ENCODE measurements around the gene B3GALT6.

- TF ChIP-seq, protein P1, sequence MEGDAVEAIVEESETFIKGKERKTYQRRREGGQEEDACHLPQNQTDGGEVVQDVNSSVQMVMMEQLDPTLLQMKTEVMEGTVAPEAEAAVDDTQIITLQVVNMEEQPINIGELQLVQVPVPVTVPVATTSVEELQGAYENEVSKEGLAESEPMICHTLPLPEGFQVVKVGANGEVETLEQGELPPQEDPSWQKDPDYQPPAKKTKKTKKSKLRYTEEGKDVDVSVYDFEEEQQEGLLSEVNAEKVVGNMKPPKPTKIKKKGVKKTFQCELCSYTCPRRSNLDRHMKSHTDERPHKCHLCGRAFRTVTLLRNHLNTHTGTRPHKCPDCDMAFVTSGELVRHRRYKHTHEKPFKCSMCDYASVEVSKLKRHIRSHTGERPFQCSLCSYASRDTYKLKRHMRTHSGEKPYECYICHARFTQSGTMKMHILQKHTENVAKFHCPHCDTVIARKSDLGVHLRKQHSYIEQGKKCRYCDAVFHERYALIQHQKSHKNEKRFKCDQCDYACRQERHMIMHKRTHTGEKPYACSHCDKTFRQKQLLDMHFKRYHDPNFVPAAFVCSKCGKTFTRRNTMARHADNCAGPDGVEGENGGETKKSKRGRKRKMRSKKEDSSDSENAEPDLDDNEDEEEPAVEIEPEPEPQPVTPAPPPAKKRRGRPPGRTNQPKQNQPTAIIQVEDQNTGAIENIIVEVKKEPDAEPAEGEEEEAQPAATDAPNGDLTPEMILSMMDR (IDR thresholded peaks at IDR 0.05; ENCODE audit: low read depth, low read length) = no peak
- TF ChIP-seq POLR2A (IDR thresholded peaks at IDR 0.05; ENCODE audit: extremely low read depth, insufficient read length) = no peak
- TF ChIP-seq, protein P2, sequence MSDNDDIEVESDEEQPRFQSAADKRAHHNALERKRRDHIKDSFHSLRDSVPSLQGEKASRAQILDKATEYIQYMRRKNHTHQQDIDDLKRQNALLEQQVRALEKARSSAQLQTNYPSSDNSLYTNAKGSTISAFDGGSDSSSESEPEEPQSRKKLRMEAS (IDR thresholded peaks at IDR 0.05; ENCODE audit: low read depth, low read length) = no peak
- no peak for TF ChIP-seq MYC (IDR thresholded peaks at IDR 0.05; ENCODE audit: low read depth, low read length)
These were observed 28.2 kb upstream of the B3GALT6 start for GRCh38 chr1:1203561-1204424.
